Type B pancreatic cell (in vitro differentiated cells): ENCODE measurements around the gene ALK. TPM values are rescaled to one million over a fixed set of nuclear protein-coding genes. Genes with fewer than 3 reads are reported as not detected.

ENCODE experiments used
- DNase-seq: peaks from one replicate; pipeline ENCODE4 v3.0.0; 2021; ENCODE audit warnings: mixed read lengths; ENCODE audit not compliant: unreplicated experiment; ENCODE audit errors: extremely low spot score
- H3K27ac Mint-ChIP-seq: 2 replicates; pipeline ENCODE4 v1.8.0; 2021; ENCODE audit warnings: mild to moderate bottlenecking, mixed read lengths
- H3K27me3 Mint-ChIP-seq: 2 replicates; pipeline ENCODE4 v1.8.0; 2021; ENCODE audit warnings: mixed read lengths
- H3K36me3 Mint-ChIP-seq: 2 replicates; pipeline ENCODE4 v1.8.0; 2021; ENCODE audit warnings: mixed read lengths
- H3K4me1 Mint-ChIP-seq: one replicate; pipeline ENCODE4 v1.8.0; 2021; ENCODE audit warnings: mixed read lengths; ENCODE audit not compliant: unreplicated experiment
- H3K4me3 Mint-ChIP-seq: 2 replicates; pipeline ENCODE4 v1.8.0; 2021; ENCODE audit warnings: mild to moderate bottlenecking, mixed read lengths
- H3K9me3 Mint-ChIP-seq: 2 replicates; pipeline ENCODE4 v1.8.0; 2021; ENCODE audit warnings: mixed read lengths
- CTCF ChIP-seq: fragments of 200-600 bp; sonication (generic); conservative IDR thresholded peaks from 2 replicates; pipeline ENCODE4 v1.5.0; 2021; ENCODE audit warnings: antibody characterized with exemption, mild to moderate bottlenecking
- total RNA-seq: library from RNA; stranded (reverse); gene quantifications from 2 replicates; pipeline ENCODE4 v1.2.1, GENCODE V29; 2021; ENCODE audit warnings: low replicate concordance

ALK gene
- total RNA-seq, 1 donor from 2014 or later, result 7.7 TPM

DNA sequence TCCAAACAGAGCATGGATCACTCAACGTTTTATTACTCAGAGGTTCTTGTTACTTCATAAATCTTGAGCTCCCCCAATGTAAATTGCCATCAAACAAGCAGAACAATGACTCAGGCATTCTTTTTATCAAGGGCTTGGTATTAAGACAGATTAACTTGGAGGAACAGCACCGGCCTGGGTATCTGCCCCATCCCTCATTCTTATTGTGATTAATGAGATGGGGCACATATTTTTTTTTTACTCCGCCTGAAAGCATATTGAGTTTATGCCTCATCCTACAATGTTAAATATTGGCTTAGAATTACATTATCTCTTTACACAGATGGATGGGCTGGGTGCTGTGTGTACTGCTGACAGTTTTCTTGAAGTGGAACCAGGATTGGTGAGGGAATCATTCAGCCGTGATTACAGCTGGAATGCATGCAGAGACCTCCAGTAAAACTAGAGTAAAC is 418.9 kb downstream of the ALK start:
- TF ChIP-seq CTCF, result no peak
- Mint-ChIP-seq H3K27me3 (peaks cover 15% of the 10 kb centered on the region), H3K4me3 (no peak overlapping the region), H3K27ac (no peak overlapping the region), H3K9me3 (no peaks in the 10 kb centered on the region), H3K4me1 (peaks cover 6% of the 10 kb centered on the region), H3K36me3 (peaks cover 6% of the 10 kb centered on the region)
- no peak for DNase-seq

- Mint-ChIP-seq H3K4me1 (peaks cover under 1% of the 10 kb centered on the region), H3K4me3 (no peak overlapping the region), H3K27ac (no peak overlapping the region), H3K27me3 (peaks cover 4% of the 10 kb centered on the region), H3K36me3 (no peaks in the 10 kb centered on the region), H3K9me3 (no peaks in the 10 kb centered on the region)
- no peak for DNase-seq
- no peak for TF ChIP-seq CTCF
Observed at GRCh38 chr2:29497375-29497774, 424.0 kb downstream of the ALK start.

DNA sequence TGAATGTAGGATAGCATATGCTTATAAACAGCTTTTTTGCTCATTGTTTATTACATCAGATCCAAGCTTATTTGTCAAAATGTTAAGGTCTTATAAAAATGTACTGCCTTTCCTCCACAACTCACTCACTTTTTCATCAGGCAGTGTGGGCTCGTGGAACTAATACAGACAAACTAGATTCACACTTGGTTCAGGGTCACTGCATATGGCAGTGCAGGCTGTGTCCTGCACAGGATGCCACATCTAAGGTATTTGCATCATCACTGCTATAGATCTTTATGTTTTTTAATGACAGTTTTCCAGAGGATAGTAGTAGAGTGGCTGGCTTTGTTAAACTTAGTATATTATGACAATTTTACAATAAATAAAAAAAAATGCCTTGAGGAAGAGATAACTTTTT is 425.2 kb downstream of the ALK start:
- no peaks in the 10 kb centered on the region for H3K4me1 Mint-ChIP-seq
- H3K27me3 Mint-ChIP-seq, result peaks cover 4% of the 10 kb centered on the region
- no peaks in the 10 kb centered on the region for H3K36me3 Mint-ChIP-seq
- no peak for TF ChIP-seq CTCF
- no peak overlapping the region for H3K27ac Mint-ChIP-seq
- H3K4me3 Mint-ChIP-seq, result no peak overlapping the region
- no peak for DNase-seq
- H3K9me3 Mint-ChIP-seq, result no peaks in the 10 kb centered on the region

DNA sequence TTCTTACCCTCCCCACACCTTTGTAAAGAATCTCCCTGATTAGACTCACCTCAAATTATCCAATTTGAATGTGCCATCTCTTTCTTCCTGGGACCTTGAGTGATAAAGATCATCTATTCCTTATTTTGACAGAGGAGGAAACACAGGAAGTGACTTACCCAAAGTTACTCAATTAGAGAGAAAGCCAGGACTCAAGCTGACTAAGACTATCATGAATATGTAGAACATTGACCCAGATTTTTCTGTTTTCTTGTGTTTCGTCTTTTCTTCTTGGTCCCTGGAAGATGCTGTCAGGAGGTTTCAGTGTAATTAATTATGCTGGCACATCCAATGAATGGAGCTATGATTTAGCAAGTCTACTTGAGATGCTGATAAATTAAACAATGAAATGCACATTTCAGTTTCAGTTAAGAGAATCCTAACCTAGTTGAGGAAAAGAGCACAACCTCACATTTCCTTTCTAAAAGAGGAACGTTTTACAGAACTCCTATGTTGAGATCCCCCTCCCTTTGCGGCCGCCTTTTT is 425.8 kb downstream of the ALK start:
- H3K4me3 Mint-ChIP-seq, result no peak overlapping the region
- TF ChIP-seq CTCF, result no peak
- H3K36me3 Mint-ChIP-seq, result no peaks in the 10 kb centered on the region
- H3K9me3 Mint-ChIP-seq, result no peaks in the 10 kb centered on the region
- no peak overlapping the region for H3K27ac Mint-ChIP-seq
- no peaks in the 10 kb centered on the region for H3K4me1 Mint-ChIP-seq
- H3K27me3 Mint-ChIP-seq, result peaks cover 4% of the 10 kb centered on the region
- DNase-seq, result no peak

- Mint-ChIP-seq H3K4me3 (no peak overlapping the region), H3K27me3 (peaks cover 4% of the 10 kb centered on the region), H3K9me3 (no peaks in the 10 kb centered on the region), H3K36me3 (no peaks in the 10 kb centered on the region), H3K27ac (no peak overlapping the region), H3K4me1 (no peaks in the 10 kb centered on the region)
- TF ChIP-seq CTCF, result no peak
- DNase-seq, result no peak
Observed at GRCh38 chr2:29495068-29495467, 426.3 kb downstream of the ALK start.

- H3K4me1 Mint-ChIP-seq, result no peaks in the 10 kb centered on the region
Observed at GRCh38 chr2:29492701-29493100, 428.7 kb downstream of the ALK start.

More at GRCh38 chr2:29492701-29493100, 428.7 kb downstream of the ALK start:
- DNase-seq, result no peak
- Mint-ChIP-seq H3K27ac (no peak overlapping the region), H3K9me3 (no peaks in the 10 kb centered on the region), H3K36me3 (no peaks in the 10 kb centered on the region), H3K27me3 (peaks cover 4% of the 10 kb centered on the region), H3K4me3 (no peak overlapping the region)
- no peak for TF ChIP-seq CTCF
